Neuronal stem cell (in vitro differentiated cells): ENCODE results near the gene TREH.

Experiments used
- DNase-seq: peaks from one replicate; pipeline ENCODE4 v3.0.0-alpha.2; 2013; ENCODE audit warnings: low spot score
- H2AFZ ChIP-seq: one replicate; pipeline ENCODE4 v1.6.1; 2013; ENCODE audit warnings: mild to moderate bottlenecking, low read length, inconsistent platforms
- H2AK5ac ChIP-seq: 2 replicates; pipeline ENCODE4 v1.6.1; 2013; ENCODE audit warnings: low read depth, mild to moderate bottlenecking, inconsistent platforms, low read length, moderate library complexity, mixed read lengths
- H2BK120ac ChIP-seq: 2 replicates; pipeline ENCODE4 v1.6.1; 2013; ENCODE audit warnings: low read depth, mild to moderate bottlenecking, inconsistent platforms, low read length, moderate library complexity, mixed read lengths
- H2BK12ac ChIP-seq: one replicate; pipeline ENCODE4 v1.6.1; 2013; ENCODE audit warnings: low read length, inconsistent platforms
- H2BK15ac ChIP-seq: 2 replicates; pipeline ENCODE4 v1.6.1; 2013; ENCODE audit warnings: mild to moderate bottlenecking, low read length, inconsistent platforms, mixed read lengths
- H2BK5ac ChIP-seq: one replicate; pipeline ENCODE4 v1.6.1; 2013; ENCODE audit warnings: inconsistent platforms, mild to moderate bottlenecking, low read length, moderate library complexity
- H3K14ac ChIP-seq: one replicate; pipeline ENCODE4 v1.6.1; 2013; ENCODE audit warnings: low read length, inconsistent platforms
- H3K18ac ChIP-seq: 2 replicates; pipeline ENCODE4 v1.6.1; 2013; ENCODE audit warnings: low read length, inconsistent platforms
- H3K23ac ChIP-seq: 2 replicates; pipeline ENCODE4 v1.6.1; 2013; ENCODE audit warnings: low read depth, mild to moderate bottlenecking, mixed read lengths, low read length, inconsistent platforms; ENCODE audit not compliant: poor library complexity
- H3K27ac ChIP-seq: replicated peaks from 3 replicates; pipeline ENCODE4 v1.5.1; 2013; ENCODE audit warnings: low read length, inconsistent platforms
- H3K27me3 ChIP-seq, 3 experiments: 2 replicates each; pipeline ENCODE4 v1.6.1; 2013; ENCODE audit warnings: low read length in 3 of 3, mild to moderate bottlenecking in 2 of 3, inconsistent platforms in 1 of 3, low read depth in 1 of 3, mixed read lengths in 1 of 3, moderate library complexity in 1 of 3; ENCODE audit not compliant: control insufficient read depth in 3 of 3, insufficient read depth in 3 of 3
- H3K36me3 ChIP-seq, 2 donors: replicated peaks in 1 of 2; 2 replicates each; pipeline ENCODE4 v1.6.1; 2013; ENCODE audit warnings: low read length in 2 of 2; ENCODE audit not compliant: control insufficient read depth in 2 of 2, insufficient read depth in 2 of 2
- H3K4ac ChIP-seq: 2 replicates; pipeline ENCODE4 v1.6.1; 2013; ENCODE audit warnings: inconsistent platforms, mild to moderate bottlenecking, low read length, moderate library complexity
- H3K4me1 ChIP-seq, 2 donors: 1 replicate in 1 of 2; 2 replicates in 1 of 2; pipeline ENCODE4 v1.6.1; 2013; ENCODE audit warnings: low read length in 2 of 2, low read depth in 1 of 2; ENCODE audit not compliant: control insufficient read depth in 2 of 2, insufficient read depth in 1 of 2
- H3K4me2 ChIP-seq: one replicate; pipeline ENCODE4 v1.6.1; 2013; ENCODE audit warnings: mild to moderate bottlenecking, low read length, inconsistent platforms; ENCODE audit not compliant: insufficient read depth, poor library complexity, severe bottlenecking
- H3K4me3 ChIP-seq, 2 donors: 2 replicates each; pipeline ENCODE4 v1.5.1; 2013; ENCODE audit warnings: low read length in 2 of 2, mild to moderate bottlenecking in 2 of 2, inconsistent platforms in 1 of 2, moderate library complexity in 1 of 2
- H3K79me1 ChIP-seq: one replicate; pipeline ENCODE4 v1.6.1; 2013; ENCODE audit warnings: low read depth, mild to moderate bottlenecking, inconsistent platforms, low read length, moderate library complexity
- H3K9ac ChIP-seq: one replicate; pipeline ENCODE4 v1.6.1; 2013; ENCODE audit warnings: mild to moderate bottlenecking, low read depth, low read length, inconsistent platforms; ENCODE audit not compliant: poor library complexity
- H3K9me3 ChIP-seq, 2 donors: replicated peaks in 1 of 2; 2 replicates each; pipeline versions ENCODE3 to v1.6.1; 2013; ENCODE audit warnings: low read length in 2 of 2, mild to moderate bottlenecking in 2 of 2, inconsistent platforms in 1 of 2, low read depth in 1 of 2, mixed read lengths in 1 of 2, moderate library complexity in 1 of 2; ENCODE audit not compliant: control insufficient read depth in 2 of 2, insufficient read depth in 1 of 2
- H4K8ac ChIP-seq: one replicate; pipeline ENCODE4 v1.6.1; 2013; ENCODE audit warnings: low read depth, mild to moderate bottlenecking, inconsistent platforms, low read length, moderate library complexity
- H4K91ac ChIP-seq: one replicate; pipeline ENCODE4 v1.6.1; 2013; ENCODE audit warnings: low read length, low read depth, mild to moderate bottlenecking, inconsistent platforms; ENCODE audit not compliant: poor library complexity
- WGBS, 2 donors: extraction: QIAGEN DNeasy Blood & Tissue Kit; methylation state at CpG; one replicate each; pipeline ENCODE4 v1.1.7; 2013; ENCODE audit warnings: missing lambda C conversion rate in 2 of 2, mixed read lengths in 1 of 2; ENCODE audit not compliant: insufficient read length in 2 of 2, insufficient replicate concordance in 1 of 2; ENCODE audit errors: extremely low coverage in 2 of 2; 5-methylcytosine and 5-hydroxymethylcytosine counted together

TREH gene

GRCh38 chr11:118633979-118634378, 45.5 kb downstream of the TREH start:
- H4K91ac ChIP-seq: no peak overlapping the region
- H2AFZ ChIP-seq: no peak overlapping the region
- no peak overlapping the region for H3K4me3 ChIP-seq
- no peak overlapping the region for H3K4ac ChIP-seq
- H3K18ac ChIP-seq: peak overlapping the region; percentile 63
- peaks cover 58 to 100% of the 10 kb centered on the region in 2 donors for H3K36me3 ChIP-seq
- peak overlapping the region; percentile 71 for H3K4me2 ChIP-seq
- no peak overlapping the region for H3K23ac ChIP-seq
- no peak overlapping the region for H3K14ac ChIP-seq
- no peak overlapping the region for H2BK5ac ChIP-seq
- H2BK12ac ChIP-seq: no peak overlapping the region
- peaks cover 13% of the 10 kb centered on the region for H3K79me1 ChIP-seq
- no peaks in the 10 kb centered on the region for H3K9me3 ChIP-seq
- peak overlapping the region; percentile 44 for H2AK5ac ChIP-seq
- H3K27ac ChIP-seq: no peak overlapping the region
- DNase-seq: no peak
- no peaks in the 10 kb centered on the region for H3K27me3 ChIP-seq
- no peak overlapping the region for H2BK15ac ChIP-seq
- no CpG with 5 or more reads among the region's 4 CpGs for WGBS, 2 donors
- H3K9ac ChIP-seq: no peak overlapping the region
- H2BK120ac ChIP-seq: no peak overlapping the region
- no peak overlapping the region for H4K8ac ChIP-seq
- peaks cover 0 to 21% of the 10 kb centered on the region in 2 donors for H3K4me1 ChIP-seq

- H3K9me3 ChIP-seq: no peaks in the 10 kb centered on the region
- no peak overlapping the region for H3K18ac ChIP-seq
- peaks cover 0 to 21% of the 10 kb centered on the region in 2 donors for H3K4me1 ChIP-seq
- no peak overlapping the region for H3K9ac ChIP-seq
- no peak overlapping the region for H2BK12ac ChIP-seq
- DNase-seq: no peak
- H3K4ac ChIP-seq: no peak overlapping the region
- H3K36me3 ChIP-seq: peaks cover 56 to 100% of the 10 kb centered on the region in 2 donors
- H4K8ac ChIP-seq: no peak overlapping the region
- H3K79me1 ChIP-seq: peaks cover 11% of the 10 kb centered on the region
- H3K23ac ChIP-seq: no peak overlapping the region
- no peak overlapping the region for H3K27ac ChIP-seq
- H2BK120ac ChIP-seq: no peak overlapping the region
- no peaks in the 10 kb centered on the region for H3K27me3 ChIP-seq
- no peak overlapping the region for H3K14ac ChIP-seq
- H2BK5ac ChIP-seq: no peak overlapping the region
- H2AFZ ChIP-seq: no peak overlapping the region
- no peak overlapping the region for H3K4me3 ChIP-seq
- H3K4me2 ChIP-seq: no peak overlapping the region
- WGBS, 2 donors: no CpG with 5 or more reads among the region's 1 CpG
- no peak overlapping the region for H2AK5ac ChIP-seq
- H4K91ac ChIP-seq: no peak overlapping the region
- H2BK15ac ChIP-seq: no peak overlapping the region
Measured at GRCh38 chr11:118633319-118633690, 46.1 kb downstream of the TREH start.

- Histone ChIP-seq H2AFZ (no peak overlapping the region), H3K79me1 (peaks cover 11% of the 10 kb centered on the region), H2BK5ac (no peak overlapping the region), H2BK15ac (no peak overlapping the region), H3K4me3 (no peak overlapping the region), H3K18ac (no peak overlapping the region), H2BK120ac (no peak overlapping the region), H2AK5ac (no peak overlapping the region), H3K4me1 (peaks cover 0 to 21% of the 10 kb centered on the region in 2 donors), H3K27ac (no peak overlapping the region), H3K27me3 (no peaks in the 10 kb centered on the region), H3K36me3 (peaks cover 59 to 100% of the 10 kb centered on the region in 2 donors), H2BK12ac (no peak overlapping the region), H3K4ac (no peak overlapping the region), H3K4me2 (no peak overlapping the region), H3K23ac (no peak overlapping the region), H4K91ac (no peak overlapping the region), H3K9me3 (no peaks in the 10 kb centered on the region), H3K9ac (no peak overlapping the region), H4K8ac (no peak overlapping the region), H3K14ac (no peak overlapping the region)
- DNase-seq: no peak
- WGBS, 2 donors: no CpG with 5 or more reads among the region's 9 CpGs
Measured at GRCh38 chr11:118632577-118633318, 46.7 kb downstream of the TREH start.

- Histone ChIP-seq H3K23ac (no peak overlapping the region), H2AFZ (no peak overlapping the region), H3K4me2 (no peak overlapping the region), H3K4me3 (peak overlapping the region in 1 of 2 donors; percentile 32), H3K9ac (no peak overlapping the region), H3K27ac (no peak overlapping the region), H2BK12ac (no peak overlapping the region), H4K8ac (no peak overlapping the region), H3K79me1 (peaks cover 11% of the 10 kb centered on the region), H3K4ac (no peak overlapping the region), H3K14ac (no peak overlapping the region), H3K4me1 (peaks cover 0 to 21% of the 10 kb centered on the region in 2 donors), H3K36me3 (peaks cover 60 to 99% of the 10 kb centered on the region in 2 donors), H2BK120ac (no peak overlapping the region), H3K18ac (no peak overlapping the region), H3K27me3 (no peaks in the 10 kb centered on the region), H2BK15ac (no peak overlapping the region), H4K91ac (no peak overlapping the region), H2BK5ac (no peak overlapping the region), H3K9me3 (no peaks in the 10 kb centered on the region), H2AK5ac (no peak overlapping the region)
- DNase-seq: no peak
- WGBS, 2 donors: no CpG with 5 or more reads among the region's 14 CpGs
Measured at GRCh38 chr11:118631142-118631909, 48.1 kb downstream of the TREH start.
